K562 (cell line): Measurements from ENCODE around the gene CIAO2B. TPM values are rescaled to one million over a fixed set of nuclear protein-coding genes. Genes with fewer than 3 reads are reported as not detected.

Experiments used
- ATF6 ChIP-seq: sonication (generic); formaldehyde crosslinking; IDR thresholded peaks from 2 replicates; pipeline ENCODE4 v1.4.0; 2020; ENCODE audit warnings: mild to moderate bottlenecking, missing genetic modification reagents
- CBFA2T2 ChIP-seq: fragments of 450-650 bp; conservative IDR thresholded peaks from 2 replicates; pipeline ENCODE4 v1.6.1; 2017; ENCODE audit warnings: mild to moderate bottlenecking
- CTCFL ChIP-seq: IDR thresholded peaks from 2 replicates; pipeline ENCODE4 v1.6.1; 2011; ENCODE audit warnings: borderline replicate concordance, low read depth, mild to moderate bottlenecking, moderate library complexity, low read length; ENCODE audit not compliant: insufficient read depth, poor library complexity, severe bottlenecking
- FOXA1 ChIP-seq: fragments of 450-650 bp; IDR thresholded peaks from 2 replicates; pipeline ENCODE4 v1.6.1; 2016; ENCODE audit warnings: mild to moderate bottlenecking, borderline replicate concordance
- FOXJ2 ChIP-seq: fragments of 200-800 bp; sonication (Bioruptor generic); IDR thresholded peaks from 2 replicates; pipeline ENCODE4 v1.6.1; 2016; ENCODE audit warnings: missing genetic modification characterization, missing compliant biosample characterization
- HMGN3 ChIP-seq: IDR thresholded peaks from 2 replicates; pipeline ENCODE4 v1.6.1; 2011; ENCODE audit warnings: borderline replicate concordance, low read depth, mild to moderate bottlenecking, mixed read lengths, low read length; ENCODE audit not compliant: insufficient read length; ENCODE audit errors: extremely low read depth
- ID3 ChIP-seq, 2 experiments: fragments of 250-450 bp in 1 of 2; fragments of 450-650 bp in 1 of 2; sonication (Bioruptor Pico) in 1 of 2; IDR thresholded peaks; 2 replicates each; pipeline versions ENCODE4 v1.6.1 to v1.8.0; 2016 to 2021; ENCODE audit warnings: mild to moderate bottlenecking in 2 of 2, moderate library complexity in 2 of 2, missing compliant biosample characterization in 1 of 2, missing genetic modification characterization in 1 of 2
- IFI16 ChIP-seq: fragments of 250-450 bp; sonication (Bioruptor Pico); IDR thresholded peaks from 2 replicates; pipeline ENCODE4 v2.1.2; 2022; ENCODE audit warnings: mild to moderate bottlenecking, inconsistent platforms
- NELFE ChIP-seq: IDR thresholded peaks from 2 replicates; pipeline ENCODE4 v1.6.1; 2011; ENCODE audit warnings: mild to moderate bottlenecking; ENCODE audit not compliant: insufficient read depth, insufficient read length
- NFYB ChIP-seq: IDR thresholded peaks from 2 replicates; pipeline ENCODE4 v1.6.1; 2011; ENCODE audit warnings: mild to moderate bottlenecking, moderate library complexity; ENCODE audit not compliant: insufficient read length; ENCODE audit errors: extremely low read depth
- NR4A1 ChIP-seq, 2 experiments: fragments of 250-450 bp in 1 of 2; fragments of 450-650 bp in 1 of 2; sonication (Bioruptor Pico) in 1 of 2; IDR thresholded peaks; 2 replicates each; pipeline versions ENCODE4 v1.4.0 to v1.6.1; 2016 to 2020; ENCODE audit warnings: mild to moderate bottlenecking in 2 of 2, missing compliant biosample characterization in 1 of 2, missing genetic modification characterization in 1 of 2, moderate library complexity in 1 of 2
- NUFIP1 ChIP-seq: fragments of 450-650 bp; IDR thresholded peaks from 2 replicates; pipeline ENCODE4 v1.6.1; 2018; ENCODE audit not compliant: partially characterized antibody
- PTBP1 ChIP-seq: fragments of 200-400 bp; formaldehyde crosslinking; IDR thresholded peaks from 2 replicates; pipeline ENCODE4 v1.6.1; 2017; ENCODE audit warnings: low read depth, low read length
- SETDB1 ChIP-seq: IDR thresholded peaks from one replicate; pipeline ENCODE4 v1.6.1; 2012; ENCODE audit warnings: low read length, control low read depth, inconsistent platforms
- SIN3B ChIP-seq: fragments of 450-650 bp; IDR thresholded peaks from 2 replicates; pipeline ENCODE4 v1.6.1; 2017; ENCODE audit warnings: low read depth, mild to moderate bottlenecking, moderate library complexity
- SMARCB1 ChIP-seq: IDR thresholded peaks from 2 replicates; pipeline ENCODE4 v1.6.1; 2011; ENCODE audit warnings: improper control_type of control experiment, low read depth; ENCODE audit not compliant: insufficient read length
- SRSF9 ChIP-seq: fragments of 200-400 bp; formaldehyde crosslinking; IDR thresholded peaks from 2 replicates; pipeline ENCODE4 v1.6.1; 2017; ENCODE audit warnings: low read depth, low read length, borderline replicate concordance
- TOE1 ChIP-seq, 2 experiments: fragments of 450-650 bp in 1 of 2; sonication (generic) in 1 of 2; formaldehyde crosslinking in 1 of 2; IDR thresholded peaks; 2 replicates each; pipeline versions ENCODE4 v1.7.1 to v1.8.0; 2016 to 2022; ENCODE audit warnings: borderline replicate concordance in 2 of 2, mild to moderate bottlenecking in 2 of 2, antibody characterized with exemption in 1 of 2, inconsistent platforms in 1 of 2, low read depth in 1 of 2, missing genetic modification reagents in 1 of 2, moderate library complexity in 1 of 2
- ZFP1 ChIP-seq: fragments of 450-650 bp; formaldehyde crosslinking; IDR thresholded peaks from 2 replicates; pipeline ENCODE4 v1.4.0; 2020; ENCODE audit warnings: mild to moderate bottlenecking, mixed read lengths
- ZNF311 ChIP-seq: fragments of 250-450 bp; sonication (Bioruptor Pico); IDR thresholded peaks from 2 replicates; pipeline ENCODE4 v1.4.0; 2020; ENCODE audit warnings: mild to moderate bottlenecking, moderate library complexity
- ZNF717 ChIP-seq: fragments of 250-450 bp; sonication (Bioruptor Pico); IDR thresholded peaks from 2 replicates; pipeline ENCODE4 v1.5.0; 2021
- ZNF75A ChIP-seq: fragments of 450-650 bp; formaldehyde crosslinking; IDR thresholded peaks from 2 replicates; pipeline ENCODE4 v1.4.0; 2020; ENCODE audit warnings: mild to moderate bottlenecking
- ZZZ3 ChIP-seq: fragments of 450-650 bp; IDR thresholded peaks from 2 replicates; pipeline ENCODE4 v1.6.1; 2016; ENCODE audit warnings: antibody characterized with exemption, mild to moderate bottlenecking, moderate library complexity
- polyA plus RNA-seq, 8 experiments: library from polyadenylated mRNA; depleted of rRNA in 4 of 8; stranded (reverse) in 5 of 8; unstranded in 3 of 8; fragments of >200 nt; fragmentation: Nextera tagmentation in 2 of 8; fragmentation: Illumina TruSeq in 1 of 8; extraction: Ambion mirVana in 2 of 8; extraction: Trizol in 1 of 8; gene quantifications; 2 replicates each; pipeline versions ENCODE4 v1.2.1 to v1.2.3, GENCODE V29; 2011 to 2014; ENCODE audit warnings: inconsistent platforms in 1 of 8, missing spikeins in 1 of 8
- total RNA-seq, 7 experiments: library from RNA; depleted of rRNA in 6 of 7; stranded (reverse); fragments of >200 nt in 6 of 7; fragmentation: Illumina TruSeq in 2 of 7; extraction: Trizol in 2 of 7; gene quantifications; 2 replicates each; pipeline versions ENCODE4 v1.2.1 to v1.2.3, GENCODE V29; 2011 to 2021; ENCODE audit warnings: low replicate concordance in 1 of 7

Gene CIAO2B
- total and polyA plus RNA-seq, 9 of the 15 experiments (the other 6 are each of a cell fraction or from before 2014, with no cell fraction given): 86.8 to 182 (median 113) TPM

GRCh38 chr16:66899945-66900710 lies 34.1 kb downstream of the CIAO2B start (continued):
- TF ChIP-seq NUFIP1 (no peak), ZNF717 (CRISPR knock-in tag) (no peak), CBFA2T2 (peak; percentile 46), SIN3B (no peak), IFI16 (CRISPR knock-in tag) (no peak), TOE1 (IDR thresholded peaks at IDR 0.05; ENCODE audit: borderline replicate concordance) (peak; percentile 94), TOE1 (CRISPR knock-in tag; IDR thresholded peaks at IDR 0.05; ENCODE audit: borderline replicate concordance, low read depth) (no peak), HMGN3 (peak; percentile 69), NELFE (no peak), FOXJ2 (peak; percentile 81), ATF6 (CRISPR knock-in tag) (no peak), ZZZ3 (no peak), ZNF75A (CRISPR knock-in tag) (no peak), SETDB1 (no peak), CTCFL (no peak), ZFP1 (CRISPR knock-in tag) (no peak), SMARCB1 (no peak), NR4A1 (CRISPR knock-in tag; IDR thresholded peaks at IDR 0.05) (no peak), NR4A1 (tag; IDR thresholded peaks at IDR 0.05) (peak; percentile 17; the same call in 1 of the 2 replicates), PTBP1 (no peak), NFYB (no peak), ZNF311 (no peak), ID3 (CRISPR knock-in tag; IDR thresholded peaks at IDR 0.05) (no peak), ID3 (tag; IDR thresholded peaks at IDR 0.05) (peak; percentile 86), FOXA1 (no peak), SRSF9 (no peak)
